Smooth muscle cell (in vitro differentiated cells): ENCODE measurements around the gene SDF2. TPM values are rescaled to one million over a fixed set of nuclear protein-coding genes. Genes with fewer than 3 reads are reported as not detected.

ENCODE experiments used
- DNase-seq: peaks from one replicate; lab custom pipeline; 2025; ENCODE audit not compliant: unreplicated experiment; lab: John Stamatoyannopoulos, UW
- H2AFZ ChIP-seq: fragments of 200-600 bp; sonication (generic); 2 replicates; pipeline ENCODE4 v1.6.0; 2016; ENCODE audit warnings: antibody characterized with exemption, low read depth, mild to moderate bottlenecking
- H3F3A ChIP-seq: fragments of 200-600 bp; sonication (generic); 2 replicates; pipeline ENCODE4 v1.6.0; 2017; ENCODE audit warnings: antibody characterized with exemption, low read depth
- H3K27ac ChIP-seq: fragments of 200-600 bp; sonication (generic); 2 replicates; pipeline ENCODE4 v1.5.1; 2016; ENCODE audit warnings: low read depth, mild to moderate bottlenecking
- H3K27me3 ChIP-seq: fragments of 200-600 bp; sonication (generic); 2 replicates; pipeline ENCODE4 v1.6.1; 2016; ENCODE audit warnings: low read depth, mild to moderate bottlenecking
- H3K36me3 ChIP-seq: fragments of 200-600 bp; sonication (generic); 2 replicates; pipeline ENCODE4 v1.5.1; 2016; ENCODE audit warnings: low read depth
- H3K4me1 ChIP-seq: fragments of 200-600 bp; sonication (generic); 2 replicates; pipeline ENCODE4 v1.5.1; 2016; ENCODE audit warnings: low read depth
- H3K4me2 ChIP-seq: fragments of 200-600 bp; sonication (generic); 2 replicates; pipeline ENCODE4 v1.6.0; 2016; ENCODE audit warnings: mild to moderate bottlenecking
- H3K4me3 ChIP-seq: fragments of 200-600 bp; sonication (generic); 2 replicates; pipeline ENCODE4 v1.5.1; 2016; ENCODE audit warnings: mild to moderate bottlenecking
- H3K79me2 ChIP-seq: fragments of 200-600 bp; sonication (generic); 2 replicates; pipeline ENCODE4 v1.6.0; 2016; ENCODE audit warnings: low read depth, mild to moderate bottlenecking
- H3K9ac ChIP-seq: fragments of 200-600 bp; sonication (generic); 2 replicates; pipeline ENCODE4 v1.6.0; 2016; ENCODE audit warnings: low read depth
- H3K9me3 ChIP-seq: fragments of 200-600 bp; sonication (generic); replicated peaks from 2 replicates; pipeline ENCODE4 v1.5.1; 2016; ENCODE audit warnings: low read depth
- H4K20me1 ChIP-seq: fragments of 200-600 bp; sonication (generic); 2 replicates; pipeline ENCODE4 v1.6.0; 2016; ENCODE audit warnings: low read depth
- WGBS: methylation state at CpG from one replicate; pipeline ENCODE4 v1.1.7; 2016; ENCODE audit warnings: low lambda C conversion rate; 5-methylcytosine and 5-hydroxymethylcytosine counted together
- polyA plus RNA-seq: library from polyadenylated mRNA; unstranded; fragments of >200 nt; fragmentation: Nextera tagmentation; extraction: Ambion mirVana; gene quantifications from 2 replicates; pipeline ENCODE4 v1.2.1, GENCODE V29; 2016
- total RNA-seq: library from RNA; depleted of rRNA; stranded (reverse); fragments of >200 nt; gene quantifications from 2 replicates; pipeline ENCODE4 v1.2.3, GENCODE V29; 2014
- TF ChIP-seq, protein P1 (sequence below): fragments of 200-600 bp; sonication (generic); IDR thresholded peaks from 2 replicates; pipeline ENCODE4 v1.5.1; 2017; ENCODE audit warnings: borderline replicate concordance, mild to moderate bottlenecking, antibody characterized with exemption; ENCODE audit not compliant: insufficient read depth, poor library complexity, severe bottlenecking

SDF2 gene
- total and polyA plus RNA-seq, 2 experiments from 2014 or later: 88.6 to 96.5 TPM

DNA sequence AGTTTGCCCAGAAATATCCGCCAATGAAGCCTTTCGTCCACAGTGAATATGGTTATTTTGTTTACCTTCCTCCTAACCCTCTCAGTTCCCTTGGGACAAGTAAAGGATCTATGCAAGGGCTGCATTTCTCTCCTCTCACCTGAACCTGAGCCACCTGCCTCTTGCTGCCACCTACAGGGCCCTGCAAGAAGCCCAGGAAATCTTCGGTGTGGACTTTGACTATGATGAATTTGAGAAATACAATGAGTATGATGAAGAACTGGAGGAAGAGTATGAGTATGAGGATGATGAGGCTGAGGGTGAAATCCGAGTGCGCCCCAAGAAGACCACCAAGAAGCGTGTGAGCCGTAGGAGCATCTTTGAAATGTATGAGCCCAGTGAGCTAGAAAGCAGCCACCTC, 14.3 kb upstream of the SDF2 start:
- Histone ChIP-seq H3K4me1 (no peaks in the 10 kb centered on the region), H3K9ac (no peak overlapping the region), H3F3A (no peaks in the 10 kb centered on the region), H3K36me3 (peaks cover 55% of the 10 kb centered on the region), H2AFZ (no peak overlapping the region), H3K27ac (no peak overlapping the region), H3K79me2 (peaks cover 11% of the 10 kb centered on the region), H3K4me3 (no peak overlapping the region), H3K4me2 (no peak overlapping the region), H4K20me1 (peaks cover 17% of the 10 kb centered on the region), H3K9me3 (no peaks in the 10 kb centered on the region), H3K27me3 (no peaks in the 10 kb centered on the region)
- DNase-seq: no peak
- WGBS: 97% methylated on average over 7 of the region's 7 CpGs
- TF ChIP-seq, protein P1, sequence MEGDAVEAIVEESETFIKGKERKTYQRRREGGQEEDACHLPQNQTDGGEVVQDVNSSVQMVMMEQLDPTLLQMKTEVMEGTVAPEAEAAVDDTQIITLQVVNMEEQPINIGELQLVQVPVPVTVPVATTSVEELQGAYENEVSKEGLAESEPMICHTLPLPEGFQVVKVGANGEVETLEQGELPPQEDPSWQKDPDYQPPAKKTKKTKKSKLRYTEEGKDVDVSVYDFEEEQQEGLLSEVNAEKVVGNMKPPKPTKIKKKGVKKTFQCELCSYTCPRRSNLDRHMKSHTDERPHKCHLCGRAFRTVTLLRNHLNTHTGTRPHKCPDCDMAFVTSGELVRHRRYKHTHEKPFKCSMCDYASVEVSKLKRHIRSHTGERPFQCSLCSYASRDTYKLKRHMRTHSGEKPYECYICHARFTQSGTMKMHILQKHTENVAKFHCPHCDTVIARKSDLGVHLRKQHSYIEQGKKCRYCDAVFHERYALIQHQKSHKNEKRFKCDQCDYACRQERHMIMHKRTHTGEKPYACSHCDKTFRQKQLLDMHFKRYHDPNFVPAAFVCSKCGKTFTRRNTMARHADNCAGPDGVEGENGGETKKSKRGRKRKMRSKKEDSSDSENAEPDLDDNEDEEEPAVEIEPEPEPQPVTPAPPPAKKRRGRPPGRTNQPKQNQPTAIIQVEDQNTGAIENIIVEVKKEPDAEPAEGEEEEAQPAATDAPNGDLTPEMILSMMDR: no peak

DNA sequence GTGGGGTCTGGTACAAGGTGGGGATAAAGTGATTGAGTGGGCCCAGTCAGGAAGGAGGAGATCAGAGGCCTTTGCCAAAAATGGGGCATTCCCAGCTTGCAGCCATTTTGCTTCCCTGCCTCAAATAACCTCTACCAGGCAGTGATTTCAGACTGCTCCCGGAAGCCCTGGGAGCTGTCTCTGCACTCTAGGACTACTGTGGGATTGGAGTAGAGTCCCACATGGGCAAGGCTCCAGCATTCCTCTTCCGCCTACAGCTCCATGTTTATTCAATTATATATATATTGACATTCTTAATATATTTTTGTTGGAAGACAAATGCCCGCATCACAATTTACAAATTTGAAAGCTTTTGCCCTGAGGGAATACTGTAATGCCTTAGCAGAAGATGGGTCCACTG, 13.8 kb upstream of the SDF2 start:
- H4K20me1 ChIP-seq: peaks cover 22% of the 10 kb centered on the region
- no peak overlapping the region for H3K27ac ChIP-seq
- H3F3A ChIP-seq: no peaks in the 10 kb centered on the region
- H3K27me3 ChIP-seq: no peaks in the 10 kb centered on the region
- H3K4me1 ChIP-seq: no peaks in the 10 kb centered on the region
- H3K36me3 ChIP-seq: peaks cover 54% of the 10 kb centered on the region
- no peak overlapping the region for H2AFZ ChIP-seq
- H3K9me3 ChIP-seq: no peaks in the 10 kb centered on the region
- H3K9ac ChIP-seq: no peak overlapping the region
- H3K4me2 ChIP-seq: no peak overlapping the region
- H3K79me2 ChIP-seq: peaks cover 14% of the 10 kb centered on the region
- H3K4me3 ChIP-seq: no peak overlapping the region
- no peak for DNase-seq
- WGBS: 97% methylated on average over 3 of the region's 3 CpGs
- TF ChIP-seq, protein P1: no peak

DNA sequence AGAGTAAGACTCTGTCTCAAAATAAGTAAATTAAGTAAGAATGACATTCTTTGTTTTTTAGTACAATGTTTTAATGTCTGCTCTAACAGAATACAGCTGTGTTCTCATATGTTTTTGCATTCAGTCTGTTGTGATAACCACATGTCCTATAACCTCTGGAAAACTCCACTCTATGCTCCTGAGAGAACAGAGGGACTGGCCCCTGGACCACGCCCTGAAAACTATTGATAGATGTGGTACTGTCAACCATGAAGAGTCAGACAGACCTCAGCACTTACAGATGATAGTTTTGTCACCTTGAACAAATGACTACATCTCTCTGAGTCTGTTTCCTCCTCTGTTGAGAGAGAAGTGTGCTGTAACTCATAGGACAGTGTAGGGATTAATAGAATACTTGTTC, 8.2 kb upstream of the SDF2 start:
- Histone ChIP-seq H3K36me3 (peaks cover 23% of the 10 kb centered on the region), H3K27me3 (no peaks in the 10 kb centered on the region), H4K20me1 (peaks cover 75% of the 10 kb centered on the region), H3K4me1 (no peaks in the 10 kb centered on the region), H2AFZ (no peak overlapping the region), H3K9me3 (no peaks in the 10 kb centered on the region), H3F3A (no peaks in the 10 kb centered on the region), H3K4me2 (no peak overlapping the region), H3K9ac (no peak overlapping the region), H3K79me2 (peaks cover 68% of the 10 kb centered on the region), H3K27ac (no peak overlapping the region), H3K4me3 (no peak overlapping the region)
- TF ChIP-seq, protein P1: no peak
- DNase-seq: no peak
- WGBS: 100% methylated on average over 1 of the region's 1 CpG

DNA sequence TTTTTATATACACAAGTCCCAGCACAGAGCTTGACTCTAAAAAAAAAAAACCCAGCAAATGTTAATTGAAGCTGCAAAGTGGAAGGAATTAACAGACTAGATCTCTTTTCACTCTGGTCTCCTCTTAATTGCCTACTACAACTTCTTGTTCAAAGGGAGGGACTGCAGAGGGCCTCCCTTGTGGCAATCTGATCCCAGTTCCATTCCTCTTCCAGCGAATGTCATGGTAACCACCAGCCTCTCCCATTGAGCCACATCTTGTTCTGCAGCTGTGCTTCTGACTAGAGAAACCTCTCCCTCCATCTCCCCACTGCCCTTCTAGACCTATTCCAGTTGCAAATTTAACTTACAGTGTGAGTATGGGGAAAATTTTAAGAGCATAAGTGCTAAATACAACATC, 6.2 kb upstream of the SDF2 start:
- no peak overlapping the region for H2AFZ ChIP-seq
- no peak overlapping the region for H3K9ac ChIP-seq
- no peak overlapping the region for H3K27ac ChIP-seq
- H3K36me3 ChIP-seq: peaks cover 5% of the 10 kb centered on the region
- peaks cover 7% of the 10 kb centered on the region for H3K4me1 ChIP-seq
- no peaks in the 10 kb centered on the region for H3F3A ChIP-seq
- no peak for DNase-seq
- 74% methylated on average over 1 of the region's 1 CpG for WGBS
- TF ChIP-seq, protein P1: no peak
- no peaks in the 10 kb centered on the region for H3K9me3 ChIP-seq
- no peaks in the 10 kb centered on the region for H3K27me3 ChIP-seq
- H3K79me2 ChIP-seq: peaks cover 88% of the 10 kb centered on the region
- peaks cover 94% of the 10 kb centered on the region for H4K20me1 ChIP-seq
- no peak overlapping the region for H3K4me2 ChIP-seq
- no peak overlapping the region for H3K4me3 ChIP-seq
